Psoas muscle (tissue), 8 donors: ENCODE results near the gene FREM1. TPM values are rescaled to one million over a fixed set of nuclear protein-coding genes. Genes with fewer than 3 reads are reported as not detected.

Experiments used
- ATAC-seq, 4 donors: fragments of 200-7000 bp; cut with Tn5 transposase; one replicate each; pipeline ENCODE4 v1.9.1; 2020; ENCODE audit warnings: moderate library complexity in 3 of 4, mild to moderate bottlenecking in 2 of 4
- DNase-seq, 2 donors: peaks; one replicate each; pipeline ENCODE4 v3.0.0-alpha.2; 2020
- H3K27ac ChIP-seq: fragments of 200-600 bp; one replicate; pipeline ENCODE4 v1.8.0; 2022
- H3K27me3 ChIP-seq, 3 donors: fragments of 200-600 bp in 1 of 3; one replicate each; pipeline versions ENCODE4 v1.6.1 to v1.8.0; 2013 to 2022; ENCODE audit warnings: low read length in 2 of 3, mild to moderate bottlenecking in 2 of 3, moderate library complexity in 1 of 3; ENCODE audit not compliant: insufficient read depth in 3 of 3
- H3K36me3 ChIP-seq, 2 donors: fragments of 200-600 bp in 1 of 2; one replicate each; pipeline versions ENCODE4 v1.6.1 to v1.8.0; 2013 to 2022; ENCODE audit warnings: low read depth in 1 of 2, mild to moderate bottlenecking in 1 of 2, moderate library complexity in 1 of 2; ENCODE audit not compliant: insufficient read depth in 1 of 2
- H3K4me1 ChIP-seq: fragments of 200-600 bp; one replicate; pipeline ENCODE4 v1.8.0; 2022
- H3K4me3 ChIP-seq: fragments of 200-600 bp; one replicate; pipeline ENCODE4 v1.8.0; 2022; ENCODE audit warnings: mild to moderate bottlenecking
- H3K9me3 ChIP-seq: fragments of 200-600 bp; one replicate; pipeline ENCODE4 v1.8.0; 2022
- WGBS, 3 donors: extraction: QIAGEN DNeasy Blood & Tissue Kit; methylation state at CpG; one replicate each; pipeline versions ENCODE4 v1.1.6 to v1.1.7; 2013; 5-methylcytosine and 5-hydroxymethylcytosine counted together
- intact Hi-C, 2 donors: fragments of 100-400 bp; cut with DNase I; formaldehyde crosslinking; loops; one replicate each; pipeline versions ENCODE4 v1.11.0 to v1.14.2; 2022
- polyA plus RNA-seq, 3 donors: library from polyadenylated mRNA; stranded (reverse); fragments of 200-250 nt; gene quantifications; one replicate each; pipeline ENCODE4 v1.2.3, GENCODE V29; 2013
- total RNA-seq, 4 donors: library from RNA; stranded (reverse); fragmentation: NEBNext Ultra II Directional in 2 of 4; extraction: Animal tissue kit (Norgen Biotek cat#: 25700) in 2 of 4; gene quantifications; one replicate each; pipeline versions ENCODE4 v1.2.1 to v1.2.4, GENCODE V29; 2021 to 2023
- TF ChIP-seq, protein P1 (sequence below): fragments of 200-600 bp; IDR thresholded peaks from one replicate; pipeline ENCODE4 v1.8.0; 2022; ENCODE audit warnings: antibody characterized with exemption
- donor health status: healthy with polysubstance abuse.
- donor health status: DM: no; HTN: no; CAD: no; lungs with moderate emphysema.
- donor health status: Bipolar disorder and iron deficiency.
- donor health status: healthy.
- donor health status: DM: yes; HTN: yes; CAD: no.
- donor health status: DM: no; HTN: no; CAD: no.
- donor health status: DM: no; HTN: no; CAD: no.
- donor health status: DM: yes; HTN: yes; CAD: no.

Gene FREM1
- total and polyA plus RNA-seq, 7 donors, result 0.20 to 3.7 (median 0.79) TPM

DNA sequence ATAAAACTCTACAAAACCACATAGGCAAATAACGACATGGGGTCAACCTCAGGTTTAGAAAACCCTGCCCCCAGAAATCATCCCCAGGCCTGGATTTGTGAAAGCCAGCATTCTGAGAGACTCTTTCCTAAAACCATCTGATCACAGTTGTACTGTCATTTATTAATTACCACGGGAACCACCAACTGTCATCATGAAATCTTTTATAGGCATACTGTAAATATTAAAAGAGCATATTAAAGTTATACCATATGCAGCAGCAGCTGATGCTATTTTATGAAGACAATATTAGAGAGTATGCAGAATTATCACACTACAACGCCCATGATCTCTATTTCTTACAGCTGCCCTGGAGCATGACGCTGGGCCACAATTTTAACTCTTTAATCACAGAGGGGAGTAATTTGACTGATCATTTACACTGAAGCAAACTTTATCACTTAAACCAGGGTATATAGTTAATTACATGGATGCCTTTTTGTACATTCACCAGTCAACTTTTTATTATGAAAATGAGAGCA, 208.0 kb downstream of the FREM1 start:
- TF ChIP-seq, protein P1, sequence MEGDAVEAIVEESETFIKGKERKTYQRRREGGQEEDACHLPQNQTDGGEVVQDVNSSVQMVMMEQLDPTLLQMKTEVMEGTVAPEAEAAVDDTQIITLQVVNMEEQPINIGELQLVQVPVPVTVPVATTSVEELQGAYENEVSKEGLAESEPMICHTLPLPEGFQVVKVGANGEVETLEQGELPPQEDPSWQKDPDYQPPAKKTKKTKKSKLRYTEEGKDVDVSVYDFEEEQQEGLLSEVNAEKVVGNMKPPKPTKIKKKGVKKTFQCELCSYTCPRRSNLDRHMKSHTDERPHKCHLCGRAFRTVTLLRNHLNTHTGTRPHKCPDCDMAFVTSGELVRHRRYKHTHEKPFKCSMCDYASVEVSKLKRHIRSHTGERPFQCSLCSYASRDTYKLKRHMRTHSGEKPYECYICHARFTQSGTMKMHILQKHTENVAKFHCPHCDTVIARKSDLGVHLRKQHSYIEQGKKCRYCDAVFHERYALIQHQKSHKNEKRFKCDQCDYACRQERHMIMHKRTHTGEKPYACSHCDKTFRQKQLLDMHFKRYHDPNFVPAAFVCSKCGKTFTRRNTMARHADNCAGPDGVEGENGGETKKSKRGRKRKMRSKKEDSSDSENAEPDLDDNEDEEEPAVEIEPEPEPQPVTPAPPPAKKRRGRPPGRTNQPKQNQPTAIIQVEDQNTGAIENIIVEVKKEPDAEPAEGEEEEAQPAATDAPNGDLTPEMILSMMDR, result no peak
- Histone ChIP-seq H3K27ac (no peak overlapping the region), H3K27me3 (peaks cover 0 to 2% (median 0%) of the 10 kb centered on the region in 3 donors), H3K4me1 (no peaks in the 10 kb centered on the region), H3K4me3 (no peak overlapping the region), H3K9me3 (peaks cover 23% of the 10 kb centered on the region), H3K36me3 (no peaks in the 10 kb centered on the region)
- DNase-seq, result no peak
- intact Hi-C loops, result no loop called here
- WGBS, 3 donors, result 34 to 43% (median 34%) methylated on average over 4 of the region's 4 CpGs
- no peak for ATAC-seq

DNA sequence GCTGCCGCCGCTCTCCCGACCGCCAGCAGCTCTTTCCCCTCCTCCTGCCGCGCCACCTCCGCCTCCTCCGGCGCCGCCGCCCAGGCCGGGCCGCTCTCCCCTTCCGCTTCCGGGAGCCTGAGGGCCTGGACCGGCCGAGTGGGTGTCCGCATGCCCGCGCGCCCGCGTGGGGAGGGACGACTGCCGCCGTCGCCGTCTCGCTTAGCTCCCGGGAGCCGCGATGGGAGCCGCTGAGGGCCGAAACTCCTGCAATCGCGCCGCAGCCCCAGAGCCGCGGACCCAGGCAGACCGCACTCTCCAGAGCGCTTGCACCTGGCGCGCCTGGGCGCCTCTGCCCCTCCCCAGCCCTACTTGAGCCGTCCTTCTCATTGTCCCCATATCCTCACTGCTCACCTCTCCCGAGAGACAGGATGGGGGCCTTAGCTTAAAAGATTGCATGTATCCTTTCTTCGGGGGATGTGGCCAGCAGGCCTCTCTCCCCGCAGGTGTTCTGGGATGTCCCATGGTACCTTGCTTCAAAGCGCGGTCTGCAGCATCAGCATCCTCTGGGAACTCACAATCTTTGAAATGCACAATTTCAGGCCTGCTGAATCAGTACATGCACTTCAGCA, 216.9 kb downstream of the FREM1 start, which contains the start of gene ZDHHC21:
Gene ZDHHC21 (minus strand): TSS at position 182 of the 611 bp plus-strand sequence. CDS start 19,092 bp downstream, outside the sequence.
- H3K36me3 ChIP-seq, result peaks cover 0 to 21% of the 10 kb centered on the region in 2 donors
- peak; percentile 77 to 88 for DNase-seq
- TF ChIP-seq, protein P1, result no peak
- intact Hi-C loops, result loop anchor here in 1 of 2 donors (2.0 kb wide), 1 partner anchor 75 kb away; no protein-coding TSS in a partner anchor
- H3K9me3 ChIP-seq, result no peaks in the 10 kb centered on the region
- H3K4me3 ChIP-seq, result peak within 1 kb of the TSS; percentile 90
- ATAC-seq, result peak; percentile 92 to 98 (median 96)
- WGBS, 3 donors, result 2 to 4% (median 2%) methylated on average over 30 to 50 of the region's 50 CpGs
- H3K4me1 ChIP-seq, result peaks cover 9% of the 10 kb centered on the region
- H3K27ac ChIP-seq, result peak within 1 kb of the TSS; percentile 77
- H3K27me3 ChIP-seq, result no peaks in the 10 kb centered on the region

DNA sequence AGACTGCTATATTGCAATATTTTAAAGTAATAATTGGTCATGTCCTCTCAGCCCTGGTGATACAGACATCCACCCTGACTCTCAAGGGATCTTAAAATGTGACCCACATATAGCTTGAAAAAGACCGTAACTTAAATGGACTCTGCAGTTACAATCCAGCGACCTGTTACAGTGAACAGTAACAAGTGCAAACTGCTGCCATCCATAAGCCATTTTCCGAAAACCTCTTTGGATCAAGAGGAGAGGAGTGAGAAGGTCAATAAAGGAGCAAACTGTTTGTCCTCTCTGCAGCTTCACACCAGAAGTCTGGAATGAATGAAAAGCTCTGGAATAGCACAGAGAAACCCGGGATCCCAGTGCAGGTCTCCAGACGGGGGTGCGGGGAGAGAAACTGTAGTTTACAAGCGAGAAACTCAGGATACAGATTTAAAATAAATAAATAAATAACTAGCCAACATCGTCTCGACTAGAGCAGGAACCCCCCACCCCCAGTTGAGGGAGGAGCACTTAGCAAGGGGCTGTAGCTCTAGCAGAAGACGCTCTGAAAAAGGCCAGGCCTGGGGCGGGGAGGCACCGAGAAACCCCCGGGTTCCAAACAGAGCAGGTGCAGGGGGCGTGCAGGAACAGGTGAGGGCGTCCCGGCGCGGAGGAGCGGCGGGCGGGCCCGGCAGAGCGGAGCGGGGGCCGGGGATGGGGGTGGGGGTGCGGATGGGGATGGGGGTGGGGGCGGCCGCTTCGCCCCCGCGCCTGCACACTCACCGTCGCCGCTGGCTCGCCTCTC, 217.6 kb downstream of the FREM1 start:
- Histone ChIP-seq H3K27ac (peak overlapping the region; percentile 77), H3K4me3 (peak overlapping the region; percentile 90), H3K9me3 (no peaks in the 10 kb centered on the region), H3K27me3 (no peaks in the 10 kb centered on the region), H3K4me1 (peaks cover 9% of the 10 kb centered on the region), H3K36me3 (peaks cover 0 to 25% of the 10 kb centered on the region in 2 donors)
- DNase-seq (no peak), ATAC-seq (peak; percentile 54 to 72 (median 66))
- intact Hi-C loops, result loop anchor here in 1 of 2 donors (2.0 kb wide), 1 partner anchor 76 kb away; no protein-coding TSS in a partner anchor
- WGBS, 3 donors, result 1 to 3% (median 3%) methylated on average over 11 to 35 of the region's 35 CpGs
- TF ChIP-seq, protein P1, result no peak

DNA sequence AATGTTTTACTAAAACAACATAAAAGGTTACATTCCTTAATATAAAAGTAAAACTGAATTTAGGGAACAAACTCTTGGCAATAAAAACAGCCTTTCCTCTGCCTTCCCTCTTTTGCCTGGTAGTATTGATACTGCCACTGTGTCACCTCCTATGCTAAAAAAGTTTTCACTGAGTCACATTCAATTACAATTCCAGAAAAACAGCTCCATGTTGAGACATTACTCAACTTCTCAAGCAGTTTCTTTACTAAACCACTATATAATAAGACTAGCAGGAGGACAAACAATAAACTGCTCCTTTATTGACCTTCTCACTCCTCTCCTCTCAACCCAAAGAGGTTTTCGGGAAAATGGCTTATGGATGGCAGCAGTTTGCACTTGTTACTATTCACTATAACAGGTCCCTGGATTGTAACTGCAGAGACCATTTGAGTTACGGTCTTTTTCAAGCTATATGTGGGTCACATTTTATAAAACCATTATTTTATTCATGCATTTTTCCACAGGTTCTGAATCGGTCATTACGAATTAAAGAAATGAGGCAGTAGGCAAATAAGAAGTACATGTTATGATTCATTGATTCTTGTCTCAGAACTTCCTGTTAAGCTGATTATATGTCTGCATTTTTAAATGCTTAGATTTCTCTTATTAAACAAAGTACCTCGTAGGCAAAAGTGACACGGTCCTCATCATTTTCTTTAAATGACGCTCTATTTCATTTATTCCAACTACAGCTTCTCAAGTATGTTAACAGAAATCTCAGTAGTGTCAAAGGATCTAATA, 219.1 kb downstream of the FREM1 start:
- Histone ChIP-seq H3K9me3 (no peaks in the 10 kb centered on the region), H3K4me3 (no peak overlapping the region), H3K27me3 (no peaks in the 10 kb centered on the region), H3K27ac (peak overlapping the region; percentile 2), H3K4me1 (peaks cover 15% of the 10 kb centered on the region), H3K36me3 (peaks cover 0 to 25% of the 10 kb centered on the region in 2 donors)
- TF ChIP-seq, protein P1, result no peak
- intact Hi-C loops, result no loop called here
- ATAC-seq, result no peak
- DNase-seq, result no peak
- WGBS, 3 donors, result 86 to 92% (median 89%) methylated on average over 7 of the region's 7 CpGs
